ENCODE results near the gene COL13A1. TPM values are rescaled to one million over a fixed set of nuclear protein-coding genes. Genes with fewer than 3 reads are reported as not detected.

The COL13A1 gene
- total RNA-seq, 8 experiments from 2014 or later = 0.27 to 50.6 (median 7.2) TPM

GRCh38 chr10:69972981-69973397 lies 171.3 kb downstream of the COL13A1 start:
- H3K27ac ChIP-seq = no peak overlapping the region
- H3K4me1 ChIP-seq (replicated peaks in 1 of 2) = peaks cover 0 to 13% of the 10 kb centered on the region in 2 donors
- H3K4me3 ChIP-seq = no peak overlapping the region
- in situ Hi-C loops (cut with MboI; ENCODE audit: low pct_unique_long_range_greater_than_20kb in 2 of 9, low sequenced_read_pairs in 9 of 9, unreplicated experiment in 9 of 9) = no loop called here
- WGBS, 10 experiments = 20 to 100% (median 81%) methylated on average over 1 to 3 of the region's 3 CpGs; no CpG with 5 or more reads in 1 of the 10 experiments
- no peak for ATAC-seq (replicated peaks in 6 of 8)

- no peak for ATAC-seq (replicated peaks in 6 of 8)
- no peak overlapping the region for H3K27ac ChIP-seq
- H3K4me1 ChIP-seq (replicated peaks in 1 of 2) = peaks cover 0 to 13% of the 10 kb centered on the region in 2 donors
- in situ Hi-C loops (cut with MboI; ENCODE audit: low pct_unique_long_range_greater_than_20kb in 2 of 9, low sequenced_read_pairs in 9 of 9, unreplicated experiment in 9 of 9) = no loop called here
- no peak overlapping the region for H3K4me3 ChIP-seq
Observed at GRCh38 chr10:69973678-69974077, 172.0 kb downstream of the COL13A1 start.

GRCh38 chr10:69974551-69975155 lies 172.9 kb downstream of the COL13A1 start:
- 0 to 47% (median 0%) methylated on average over 1 to 2 of the region's 2 CpGs; no CpG with 5 or more reads in 3 of the 10 experiments for WGBS, 10 experiments
- peak; percentile 73 to 99 (median 87) for ATAC-seq (replicated peaks in 6 of 8)
- in situ Hi-C loops (cut with MboI; ENCODE audit: low pct_unique_long_range_greater_than_20kb in 2 of 9, low sequenced_read_pairs in 9 of 9, unreplicated experiment in 9 of 9) = no loop called here
- Histone ChIP-seq H3K4me3 (no peak overlapping the region), H3K27ac (no peak overlapping the region), H3K4me1 (replicated peaks in 1 of 2) (peaks cover 0 to 13% of the 10 kb centered on the region in 2 donors)

- no peak overlapping the region for H3K4me3 ChIP-seq
- in situ Hi-C loops (cut with MboI; ENCODE audit: low pct_unique_long_range_greater_than_20kb in 2 of 9, low sequenced_read_pairs in 9 of 9, unreplicated experiment in 9 of 9) = no loop called here
- H3K27ac ChIP-seq = no peak overlapping the region
- H3K4me1 ChIP-seq (replicated peaks in 1 of 2) = peaks cover 0 to 13% of the 10 kb centered on the region in 2 donors
- ATAC-seq (replicated peaks in 6 of 8) = no peak
- WGBS, 10 experiments = 0 to 100% (median 71%) methylated on average over 1 to 3 of the region's 3 CpGs; no CpG with 5 or more reads in 1 of the 10 experiments
Observed at GRCh38 chr10:69976795-69977546, 175.3 kb downstream of the COL13A1 start.

- no peak for ATAC-seq (replicated peaks in 6 of 8)
- in situ Hi-C loops (cut with MboI; ENCODE audit: low pct_unique_long_range_greater_than_20kb in 2 of 9, low sequenced_read_pairs in 9 of 9, unreplicated experiment in 9 of 9) = no loop called here
- H3K27ac ChIP-seq = no peak overlapping the region
- peaks cover 0 to 10% of the 10 kb centered on the region in 2 donors for H3K4me1 ChIP-seq (replicated peaks in 1 of 2)
- no peak overlapping the region for H3K4me3 ChIP-seq
Observed at GRCh38 chr10:69979174-69979573, 177.5 kb downstream of the COL13A1 start.

DNA sequence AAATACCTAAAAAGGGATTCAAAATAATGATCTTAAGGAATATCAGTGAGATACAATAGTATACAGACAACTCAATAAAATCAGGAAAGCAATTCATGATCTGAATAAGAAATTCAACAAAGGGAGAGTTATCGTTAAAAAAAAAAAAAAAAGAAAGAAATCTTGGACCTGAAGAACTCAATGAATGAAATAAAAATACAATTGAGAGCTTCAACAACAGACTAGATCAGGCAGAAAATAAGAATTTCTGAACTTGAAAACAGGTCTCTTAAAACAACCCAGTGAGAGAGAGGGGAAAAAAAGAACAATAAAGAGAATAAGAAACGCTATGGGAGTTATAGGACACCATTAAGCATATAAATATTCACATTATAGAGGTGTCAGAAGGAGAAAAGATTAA lies 179.0 kb downstream of the COL13A1 start:
- in situ Hi-C loops (cut with MboI; ENCODE audit: low pct_unique_long_range_greater_than_20kb in 2 of 9, low sequenced_read_pairs in 9 of 9, unreplicated experiment in 9 of 9) = no loop called here
- H3K4me1 ChIP-seq (replicated peaks in 1 of 2) = no peaks in the 10 kb centered on the region
- no peak for ATAC-seq (replicated peaks in 6 of 8)
- H3K4me3 ChIP-seq = no peak overlapping the region
- 45 to 100% (median 85%) methylated on average over 1 to 2 of the region's 2 CpGs; no CpG with 5 or more reads in 1 of the 10 experiments for WGBS, 10 experiments
- H3K27ac ChIP-seq = no peak overlapping the region

- ATAC-seq (replicated peaks in 6 of 8) = no peak
- in situ Hi-C loops (cut with MboI; ENCODE audit: low pct_unique_long_range_greater_than_20kb in 2 of 9, low sequenced_read_pairs in 9 of 9, unreplicated experiment in 9 of 9) = no loop called here
Observed at GRCh38 chr10:69988094-69988493, 186.4 kb downstream of the COL13A1 start.

DNA sequence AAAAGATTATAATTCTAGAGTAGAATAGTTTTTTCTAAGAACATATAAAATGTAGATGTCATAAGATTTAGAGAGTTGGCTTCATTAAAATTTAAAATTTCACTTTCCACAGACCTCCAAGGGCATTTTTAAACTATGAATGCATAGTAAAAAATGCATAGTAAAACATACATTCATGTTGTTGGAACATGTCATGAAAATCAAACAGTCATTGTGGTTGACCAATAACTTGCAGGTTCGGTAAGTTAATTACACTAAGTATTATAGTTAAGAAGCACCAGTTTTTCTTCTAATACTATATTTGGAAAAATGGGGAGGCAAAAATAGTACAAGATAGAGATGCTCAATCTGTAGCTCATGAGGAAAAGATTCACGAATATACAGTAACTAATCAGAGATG lies 189.4 kb downstream of the COL13A1 start:
- H3K27ac ChIP-seq = no peak overlapping the region
- no peak overlapping the region for H3K4me3 ChIP-seq
- WGBS, 10 experiments = 27 to 90% (median 66%) methylated on average over 2 of the region's 2 CpGs; no CpG with 5 or more reads in 1 of the 10 experiments
- H3K4me1 ChIP-seq (replicated peaks in 1 of 2) = no peaks in the 10 kb centered on the region
- in situ Hi-C loops (cut with MboI; ENCODE audit: low pct_unique_long_range_greater_than_20kb in 2 of 9, low sequenced_read_pairs in 9 of 9, unreplicated experiment in 9 of 9) = no loop called here
- no peak for ATAC-seq (replicated peaks in 6 of 8)

More at GRCh38 chr10:69988094-69988493, 186.4 kb downstream of the COL13A1 start:
- no peak overlapping the region for H3K4me3 ChIP-seq
- H3K27ac ChIP-seq = no peak overlapping the region
- 0 to 100% (median 67%) methylated on average over 1 to 2 of the region's 2 CpGs; no CpG with 5 or more reads in 1 of the 10 experiments for WGBS, 10 experiments
- H3K4me1 ChIP-seq (replicated peaks in 1 of 2) = no peaks in the 10 kb centered on the region

- Histone ChIP-seq H3K4me1 (replicated peaks in 1 of 2) (no peaks in the 10 kb centered on the region), H3K4me3 (no peak overlapping the region), H3K27ac (no peak overlapping the region)
- ATAC-seq (replicated peaks in 6 of 8) = peak in 1 of 8 experiments; percentile 56
- WGBS, 10 experiments = 0 to 86% (median 49%) methylated on average over 1 to 2 of the region's 2 CpGs; no CpG with 5 or more reads in 2 of the 10 experiments
- in situ Hi-C loops (cut with MboI; ENCODE audit: low pct_unique_long_range_greater_than_20kb in 2 of 9, low sequenced_read_pairs in 9 of 9, unreplicated experiment in 9 of 9) = no loop called here
Observed at GRCh38 chr10:69994262-69994661, 192.6 kb downstream of the COL13A1 start.

DNA sequence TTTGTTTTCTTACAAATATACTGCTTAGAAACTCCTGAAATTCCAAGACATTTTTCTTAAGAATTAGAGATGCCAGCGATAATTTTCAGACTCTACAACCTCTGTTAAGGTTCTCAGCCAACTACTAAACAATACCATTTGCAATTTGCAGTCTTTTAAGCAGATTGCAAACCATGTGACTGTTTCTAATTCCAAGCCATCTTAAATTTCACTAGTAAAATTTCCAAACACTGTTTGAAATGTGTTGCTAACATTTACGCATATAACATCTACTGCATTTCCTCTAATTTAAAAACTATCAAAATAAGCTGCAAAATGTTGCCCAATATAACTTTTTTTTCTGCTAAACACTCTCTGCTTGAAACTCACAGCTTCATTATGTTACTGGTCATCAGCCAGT lies 194.9 kb downstream of the COL13A1 start:
- in situ Hi-C loops (cut with MboI; ENCODE audit: low pct_unique_long_range_greater_than_20kb in 2 of 9, low sequenced_read_pairs in 9 of 9, unreplicated experiment in 9 of 9) = no loop called here
- 0 to 96% (median 60%) methylated on average over 1 to 2 of the region's 2 CpGs; no CpG with 5 or more reads in 1 of the 10 experiments for WGBS, 10 experiments
- peak in 1 of 8 experiments; percentile 39 for ATAC-seq (replicated peaks in 6 of 8)
- Histone ChIP-seq H3K4me1 (replicated peaks in 1 of 2) (no peaks in the 10 kb centered on the region), H3K4me3 (no peak overlapping the region), H3K27ac (no peak overlapping the region)

DNA sequence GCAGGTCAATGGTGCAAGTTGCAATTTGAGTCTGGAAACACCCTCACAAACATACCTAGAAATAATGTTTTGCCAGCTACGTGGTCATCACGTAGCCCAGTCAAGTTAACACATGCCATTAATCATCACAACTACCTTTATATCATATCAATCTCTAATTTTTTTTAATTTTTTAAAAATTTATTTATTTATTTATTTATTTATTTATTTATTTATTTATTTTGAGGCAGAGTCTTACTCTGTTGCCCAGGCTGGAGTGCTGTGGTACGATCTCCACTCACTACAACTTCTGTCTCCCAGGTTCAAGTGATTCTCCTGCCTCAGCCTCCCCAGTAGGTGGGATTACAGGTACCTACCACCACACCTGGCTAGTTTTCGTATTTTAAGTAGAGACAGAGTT lies 198.6 kb downstream of the COL13A1 start:
- WGBS, 10 experiments = 67 to 95% (median 87%) methylated on average over 2 to 4 of the region's 4 CpGs; no CpG with 5 or more reads in 2 of the 10 experiments
- no peak overlapping the region for H3K4me3 ChIP-seq
- no peaks in the 10 kb centered on the region for H3K4me1 ChIP-seq (replicated peaks in 1 of 2)
- no peak for ATAC-seq (replicated peaks in 6 of 8)
- H3K27ac ChIP-seq = no peak overlapping the region
- in situ Hi-C loops (cut with MboI; ENCODE audit: low pct_unique_long_range_greater_than_20kb in 2 of 9, low sequenced_read_pairs in 9 of 9, unreplicated experiment in 9 of 9) = no loop called here

DNA sequence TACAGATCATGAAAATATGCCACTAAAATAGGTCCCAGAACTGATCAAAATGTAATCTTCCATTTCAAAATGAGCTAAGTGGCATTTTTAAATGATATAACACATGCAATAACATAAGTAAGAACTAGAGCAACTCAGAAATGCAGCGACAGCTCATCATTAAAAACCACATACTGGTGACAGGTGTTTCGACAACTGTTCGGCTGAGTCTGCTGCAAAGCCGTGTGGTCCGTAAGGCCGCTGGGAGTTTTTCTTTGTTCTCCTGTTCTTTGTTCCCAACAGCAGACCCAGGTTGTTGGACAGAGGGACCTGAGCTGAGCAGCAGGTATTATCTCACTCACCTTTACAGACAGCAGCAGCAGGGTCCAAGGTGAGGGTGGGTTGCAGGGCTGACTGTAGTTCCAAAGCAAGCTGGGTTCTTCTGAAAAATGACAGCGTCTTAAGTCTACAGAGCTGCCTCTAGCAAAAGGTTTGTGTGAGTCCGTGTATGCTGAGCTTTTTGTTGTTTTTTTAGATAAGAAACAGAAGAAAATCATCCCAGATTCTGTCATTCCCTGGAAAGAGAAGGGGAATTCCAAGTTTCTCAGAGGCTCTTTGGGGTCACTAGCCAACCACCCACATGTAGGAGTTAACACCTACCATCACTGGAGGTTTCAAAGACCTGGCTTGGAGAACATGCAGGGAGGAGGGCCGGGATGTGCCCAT lies 205.6 kb downstream of the COL13A1 start:
- no peak for ATAC-seq (replicated peaks in 6 of 8)
- 40 to 100% (median 79%) methylated on average over 1 to 6 of the region's 9 CpGs; no CpG with 5 or more reads in 2 of the 10 experiments for WGBS, 10 experiments
- H3K4me1 ChIP-seq (replicated peaks in 1 of 2) = no peaks in the 10 kb centered on the region
- H3K27ac ChIP-seq = no peak overlapping the region
- in situ Hi-C loops (cut with MboI; ENCODE audit: low pct_unique_long_range_greater_than_20kb in 2 of 9, low sequenced_read_pairs in 9 of 9, unreplicated experiment in 9 of 9) = no loop called here
- H3K4me3 ChIP-seq = no peak overlapping the region
